Measurements from ENCODE around the gene SHISA5.

DNA sequence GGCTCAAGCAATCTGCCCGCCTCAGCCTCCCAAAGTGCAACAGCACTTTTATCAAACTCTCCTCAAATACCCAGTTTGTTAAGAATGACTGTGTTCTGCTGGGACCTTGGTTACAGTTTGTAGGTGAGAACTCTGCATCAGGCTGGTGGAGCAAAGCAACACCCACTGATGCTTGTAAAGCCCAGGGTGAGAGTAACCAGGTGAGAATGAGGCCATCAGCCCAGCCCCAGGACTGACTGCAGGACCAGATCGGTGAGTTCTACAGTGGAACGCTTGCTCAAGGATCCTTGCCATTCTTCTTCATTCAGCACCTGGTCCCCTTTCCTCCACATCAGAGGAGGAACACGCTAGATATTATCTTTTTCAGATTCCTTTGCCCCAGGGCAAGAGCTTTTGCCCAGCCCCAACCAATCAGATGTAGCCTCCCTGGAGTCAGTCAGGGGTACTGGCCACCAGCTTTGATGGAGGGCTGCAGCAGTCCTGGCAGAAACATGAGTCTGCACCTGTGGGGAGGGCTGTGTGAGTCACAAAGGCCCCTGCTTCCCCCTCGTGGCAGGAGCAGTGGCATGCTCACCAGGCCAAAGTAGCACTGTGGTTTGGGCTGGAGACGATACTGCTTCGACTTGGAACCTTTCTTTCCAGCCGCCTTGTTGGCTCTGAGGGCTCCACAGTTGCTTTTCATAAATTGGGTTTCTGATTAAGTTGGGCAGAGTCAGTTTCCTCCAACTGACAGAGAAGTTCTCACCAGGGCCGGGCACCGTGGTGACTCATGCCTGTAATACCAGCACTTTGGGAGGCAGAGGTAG lies 3.5 kb upstream of the SHISA5 start:
- TF ChIP-seq, protein P1, sequence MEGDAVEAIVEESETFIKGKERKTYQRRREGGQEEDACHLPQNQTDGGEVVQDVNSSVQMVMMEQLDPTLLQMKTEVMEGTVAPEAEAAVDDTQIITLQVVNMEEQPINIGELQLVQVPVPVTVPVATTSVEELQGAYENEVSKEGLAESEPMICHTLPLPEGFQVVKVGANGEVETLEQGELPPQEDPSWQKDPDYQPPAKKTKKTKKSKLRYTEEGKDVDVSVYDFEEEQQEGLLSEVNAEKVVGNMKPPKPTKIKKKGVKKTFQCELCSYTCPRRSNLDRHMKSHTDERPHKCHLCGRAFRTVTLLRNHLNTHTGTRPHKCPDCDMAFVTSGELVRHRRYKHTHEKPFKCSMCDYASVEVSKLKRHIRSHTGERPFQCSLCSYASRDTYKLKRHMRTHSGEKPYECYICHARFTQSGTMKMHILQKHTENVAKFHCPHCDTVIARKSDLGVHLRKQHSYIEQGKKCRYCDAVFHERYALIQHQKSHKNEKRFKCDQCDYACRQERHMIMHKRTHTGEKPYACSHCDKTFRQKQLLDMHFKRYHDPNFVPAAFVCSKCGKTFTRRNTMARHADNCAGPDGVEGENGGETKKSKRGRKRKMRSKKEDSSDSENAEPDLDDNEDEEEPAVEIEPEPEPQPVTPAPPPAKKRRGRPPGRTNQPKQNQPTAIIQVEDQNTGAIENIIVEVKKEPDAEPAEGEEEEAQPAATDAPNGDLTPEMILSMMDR (IDR thresholded peaks at IDR 0.05) = peak in 2 of 5 experiments; percentile 11 to 49
- no peak for TF ChIP-seq POLR2A (IDR thresholded peaks at IDR 0.05)

All from tibial nerve (tissue), 3 donors.